A204.1 (cell line): ENCODE data around the gene ADD2.
"Not testable (repeated sequence)": the region's sequence is repeated elsewhere in the genome, so short reads cannot be mapped to it uniquely, and the experiment has no call there.

Experiments
- FAIRE-seq: peaks from 2 replicates; lab custom pipeline; 2012; peaks lifted over from hg19 to GRCh38; lab: Jason Lieb, UNC

Gene ADD2

GRCh38 chr2:70673041-70673647 is 94.9 kb downstream of the ADD2 start:
- FAIRE-seq, result no peak

DNA sequence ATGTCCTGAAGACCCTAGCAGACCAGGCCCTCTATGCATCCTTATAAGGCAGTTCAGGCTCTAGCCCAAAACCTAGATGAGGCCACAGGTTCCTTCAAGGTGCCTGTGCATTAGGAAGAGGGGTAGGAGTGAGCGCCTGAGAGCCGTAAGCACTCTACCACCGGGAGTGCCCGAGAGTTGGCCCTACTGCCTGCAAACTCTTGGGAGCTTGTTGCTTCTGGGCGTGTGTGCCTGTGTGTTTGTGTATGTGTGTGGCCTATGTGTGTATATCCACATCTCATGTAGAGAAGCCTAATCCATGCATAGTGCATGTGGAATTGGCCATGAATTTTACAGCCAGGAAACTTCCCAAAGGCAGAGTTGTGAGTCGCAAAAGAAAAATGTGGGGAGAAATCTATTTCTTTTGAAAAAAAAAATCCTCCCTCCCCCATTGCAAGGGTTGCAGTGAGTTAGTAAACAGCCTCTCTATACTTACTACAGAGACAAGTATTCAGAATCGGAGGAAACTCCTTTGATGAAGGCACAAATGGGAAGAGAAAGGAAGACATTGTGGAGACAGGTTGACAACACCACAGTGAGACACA is 96.8 kb downstream of the ADD2 start:
- no peak for FAIRE-seq

DNA sequence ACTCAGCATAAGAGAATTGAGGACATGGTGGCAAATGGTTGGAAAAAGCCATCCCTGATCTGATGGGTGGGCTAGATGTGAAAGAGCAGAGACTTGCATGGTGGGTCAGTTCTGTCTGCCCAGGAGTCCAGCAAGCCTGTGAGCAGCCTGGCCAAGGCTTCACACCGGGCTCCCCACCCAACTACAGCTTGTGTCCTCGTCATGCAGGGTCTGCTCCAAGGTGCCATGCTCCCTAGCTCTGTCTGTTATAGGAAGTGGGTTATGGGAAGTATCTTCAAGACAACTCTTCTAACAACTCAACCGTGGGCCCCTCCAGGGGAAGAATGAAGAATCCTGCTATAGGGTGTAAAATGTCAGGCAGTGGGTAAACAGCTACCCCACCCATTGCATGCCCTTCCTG is 97.4 kb downstream of the ADD2 start:
- no peak for FAIRE-seq

- FAIRE-seq, result no peak
Measured at GRCh38 chr2:70670202-70670601, 97.8 kb downstream of the ADD2 start.

DNA sequence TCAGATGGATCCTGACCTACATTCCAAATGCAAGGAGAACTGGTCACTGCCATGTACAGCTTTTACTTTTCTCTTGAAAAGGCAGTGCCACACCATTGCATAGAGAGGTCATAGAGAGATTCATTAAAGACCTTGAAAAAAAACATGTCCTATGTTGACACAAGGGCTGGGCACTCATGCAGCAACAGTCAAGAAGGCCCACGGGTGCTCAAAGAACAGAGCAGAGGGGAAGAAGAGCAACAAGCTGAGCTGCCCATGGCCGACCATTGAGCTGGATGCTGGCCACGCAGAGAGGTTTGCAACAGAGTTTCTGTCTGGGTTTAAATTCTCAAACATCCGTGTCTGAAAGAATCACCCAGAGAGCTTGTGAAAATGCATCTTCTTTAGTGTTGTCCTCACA is 99.1 kb downstream of the ADD2 start:
- FAIRE-seq, result no peak

GRCh38 chr2:70668432-70668831 is 99.6 kb downstream of the ADD2 start:
- no peak for FAIRE-seq

DNA sequence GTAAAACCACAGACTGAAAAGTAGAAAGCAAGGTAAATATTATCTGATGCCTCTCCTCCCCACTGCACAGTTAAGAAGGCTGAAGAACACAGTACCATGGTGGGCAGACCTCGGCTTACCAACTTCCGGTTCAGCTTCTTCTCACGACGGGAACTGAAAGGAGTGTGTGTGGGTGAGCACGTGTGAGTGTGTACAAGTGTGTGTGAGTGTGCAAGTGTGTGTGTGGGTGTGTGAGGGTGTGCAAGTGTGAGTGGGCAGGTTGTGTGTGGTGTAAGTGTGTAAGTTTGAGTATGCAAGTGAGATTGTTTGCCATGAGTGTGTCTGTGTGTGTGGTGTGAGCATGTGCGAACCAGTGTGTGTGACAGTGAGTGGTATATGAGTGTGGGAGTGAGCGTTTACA is 103.5 kb downstream of the ADD2 start:
- FAIRE-seq, result no peak

DNA sequence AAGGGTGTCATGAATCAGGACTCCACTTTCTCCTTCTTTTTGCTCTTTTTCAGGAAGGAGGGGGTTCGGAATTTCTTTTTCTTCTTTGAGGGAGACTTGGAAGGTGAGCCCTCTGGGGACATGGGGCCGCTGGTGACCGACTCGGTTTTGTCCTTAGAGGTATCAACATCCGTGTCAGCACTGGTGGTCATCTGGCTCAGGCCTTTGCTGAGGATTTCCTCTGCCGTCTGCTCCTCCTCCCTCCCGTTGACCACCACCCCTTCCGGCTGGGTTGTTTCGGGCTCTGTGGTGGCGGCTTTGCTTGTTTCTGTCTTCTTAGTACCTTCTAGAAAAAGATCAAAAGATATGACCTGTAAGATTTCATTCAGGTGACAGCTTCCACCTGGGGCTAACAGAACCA is 104.6 kb downstream of the ADD2 start:
- no peak for FAIRE-seq

GRCh38 chr2:70659551-70659950 is 108.4 kb downstream of the ADD2 start:
- no peak for FAIRE-seq

DNA sequence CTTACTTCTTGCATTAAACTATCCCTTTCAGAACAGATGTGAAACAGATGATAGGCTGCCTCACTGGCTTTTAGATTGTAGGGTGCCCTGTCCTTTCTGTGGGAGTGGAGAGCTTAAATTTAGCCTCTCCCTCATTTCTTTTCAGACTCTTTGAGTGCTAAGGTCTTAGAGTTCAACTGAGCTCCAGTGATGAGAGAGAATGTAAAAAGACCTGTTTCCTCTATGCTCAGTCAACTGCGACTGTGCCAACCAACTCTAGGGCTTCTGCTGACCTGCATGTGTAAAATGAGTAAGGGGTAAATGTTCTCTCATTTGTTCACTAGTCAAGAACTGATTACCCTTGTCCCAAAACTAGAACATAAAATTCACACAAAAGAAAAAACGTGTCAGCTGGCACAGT is 109.5 kb downstream of the ADD2 start:
- FAIRE-seq, result no peak

GRCh38 chr2:70657246-70657645 is 110.8 kb downstream of the ADD2 start:
- no peak for FAIRE-seq

- no peak for FAIRE-seq
Measured at GRCh38 chr2:70656421-70657010, 111.5 kb downstream of the ADD2 start.

DNA sequence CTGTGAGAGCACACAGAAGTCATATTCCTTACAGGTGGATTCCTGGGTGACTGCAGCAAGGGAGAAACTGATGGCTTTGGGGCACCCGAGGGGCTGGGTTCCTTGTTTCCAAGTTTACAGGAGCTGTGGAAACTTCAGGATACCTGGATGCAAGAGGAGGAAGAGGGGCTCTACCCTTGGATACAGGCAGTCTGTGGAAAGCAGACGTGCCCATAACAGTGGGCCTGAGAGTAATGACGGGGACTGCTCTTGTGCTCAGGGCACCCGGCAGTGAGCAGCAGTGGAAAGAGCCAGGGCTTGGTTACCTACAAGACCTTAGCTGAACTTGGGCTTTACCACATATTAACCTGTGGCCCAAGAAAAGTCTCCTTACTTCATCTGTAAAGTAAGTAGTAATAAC is 112.2 kb downstream of the ADD2 start:
- no peak for FAIRE-seq

- not testable (repeated sequence) for FAIRE-seq
Measured at GRCh38 chr2:70655211-70655610, 112.8 kb downstream of the ADD2 start.

DNA sequence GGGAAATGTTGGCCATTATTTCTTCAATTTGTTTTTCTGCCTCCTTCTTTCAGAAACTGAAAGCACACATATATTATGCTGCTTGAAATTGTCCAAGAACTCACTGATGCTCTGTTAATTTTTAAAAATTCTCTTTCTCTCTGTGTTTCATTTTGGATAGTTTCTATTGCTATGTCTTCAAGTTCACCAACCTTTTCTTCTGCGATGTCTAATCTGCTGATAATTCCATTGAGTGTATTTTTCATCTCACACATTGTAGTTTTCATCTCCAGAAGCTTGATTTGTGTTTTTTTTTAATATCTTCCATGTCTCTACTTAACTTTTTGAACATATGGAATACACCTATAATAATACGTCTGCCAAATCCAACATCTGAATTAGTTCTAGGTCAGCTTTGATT is 116.3 kb downstream of the ADD2 start:
- no peak for FAIRE-seq

- FAIRE-seq, result no peak
Measured at GRCh38 chr2:70651014-70651413, 117.0 kb downstream of the ADD2 start.

DNA sequence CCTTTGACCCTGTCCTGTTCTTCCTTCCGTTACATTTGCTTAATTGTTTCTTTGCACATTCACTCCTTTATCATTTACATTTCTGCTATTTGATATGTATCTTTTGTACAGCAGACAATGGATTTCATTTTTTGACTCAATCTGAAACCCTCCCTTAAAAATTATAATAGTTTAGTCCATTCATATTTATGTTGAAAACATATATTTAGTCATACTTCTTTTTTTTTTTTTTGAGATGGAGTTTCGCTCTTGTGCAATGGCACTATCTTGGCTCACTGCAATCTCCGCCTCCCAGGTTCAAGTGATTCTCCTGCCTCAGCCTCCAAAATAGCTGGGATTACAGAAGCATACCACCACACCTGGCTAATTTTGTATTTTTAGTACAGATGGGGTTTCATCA is 119.0 kb downstream of the ADD2 start:
- FAIRE-seq, result no peak

- FAIRE-seq, result no peak
Measured at GRCh38 chr2:70647873-70648481, 120.0 kb downstream of the ADD2 start.

DNA sequence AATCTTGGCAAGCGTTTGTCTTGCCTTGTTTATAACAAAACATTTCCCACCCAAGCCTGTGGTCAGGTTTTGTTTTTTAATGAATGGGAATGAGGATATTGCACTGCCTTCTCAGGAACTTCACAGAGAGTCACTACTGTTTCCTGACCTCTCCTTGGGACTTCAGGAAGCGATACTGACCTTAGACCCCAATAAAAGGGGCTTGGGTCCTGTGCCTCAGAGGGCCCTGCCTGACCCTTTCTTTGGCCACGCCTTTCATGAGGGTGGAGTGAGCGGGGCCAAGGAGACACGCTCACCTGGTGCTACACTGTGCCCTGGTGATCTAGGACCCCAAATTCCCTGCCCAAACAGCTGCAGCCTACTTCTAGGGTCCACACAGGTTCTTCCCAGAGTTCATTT is 121.6 kb downstream of the ADD2 start:
- FAIRE-seq, result no peak

DNA sequence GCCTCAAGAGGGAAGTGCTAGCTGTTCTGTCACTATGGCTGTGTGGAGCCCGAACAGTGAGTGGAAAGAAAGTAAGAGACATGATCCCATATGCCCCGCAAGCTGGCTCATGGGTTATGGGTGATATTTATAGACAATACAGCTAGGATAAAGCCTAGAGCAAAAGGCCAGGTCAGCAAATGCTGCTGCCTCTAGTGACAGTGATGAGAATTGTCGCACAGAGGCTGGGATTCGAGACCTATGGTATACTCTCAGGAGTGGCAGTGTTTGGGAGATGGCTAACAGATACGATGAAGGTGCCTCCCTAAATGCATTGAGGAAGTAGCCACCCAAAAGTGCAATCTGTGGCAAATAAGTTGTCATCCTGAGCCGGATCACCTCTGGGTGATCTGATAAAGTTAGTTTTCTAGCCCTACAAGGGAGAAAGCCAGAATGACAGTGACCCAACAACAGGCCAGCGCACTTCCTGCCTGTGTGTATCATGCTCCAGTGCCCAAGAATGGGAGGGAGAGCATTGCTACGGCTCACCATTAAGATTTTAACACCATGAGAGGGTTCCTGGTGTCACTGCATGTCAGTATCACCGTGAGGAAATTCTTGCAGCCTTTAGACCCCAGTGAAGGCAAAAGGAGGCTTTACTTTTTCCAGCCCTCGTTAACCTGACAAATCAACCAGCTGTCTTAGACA is 122.1 kb downstream of the ADD2 start:
- FAIRE-seq, result no peak

DNA sequence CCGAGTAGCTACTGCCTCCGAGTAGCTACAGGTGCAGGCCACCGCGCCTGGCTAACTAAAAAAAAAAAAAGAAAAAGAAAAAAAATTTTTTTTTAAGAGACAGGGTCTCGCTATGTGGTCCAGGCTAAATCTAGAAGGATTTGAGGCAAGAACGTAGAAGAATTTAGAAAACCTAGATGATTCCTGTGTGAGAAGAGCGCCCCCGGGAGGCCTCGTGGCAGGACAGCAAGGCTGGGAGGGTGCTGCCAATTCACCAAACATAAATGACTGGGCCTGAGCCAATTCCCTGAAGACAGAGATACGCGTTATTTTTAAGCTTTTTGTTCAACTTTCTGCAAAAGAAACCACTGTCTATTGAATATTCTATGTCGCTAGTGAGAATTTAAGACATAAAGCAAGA is 124.3 kb downstream of the ADD2 start:
- no peak for FAIRE-seq

GRCh38 chr2:70641263-70641784 is 126.7 kb downstream of the ADD2 start:
- FAIRE-seq, result no peak

GRCh38 chr2:70639841-70640436 is 128.1 kb downstream of the ADD2 start:
- FAIRE-seq, result no peak
